Raji (cell line): ENCODE data around the gene IFIT1B.

Source experiments
- POLR2A ChIP-seq: IDR thresholded peaks from 2 replicates; pipeline ENCODE4 v1.6.1; 2011; ENCODE audit warnings: low read depth, low read length, control low read depth; ENCODE audit not compliant: insufficient read depth

Gene IFIT1B

GRCh38 chr10:89395141-89395540, 17.3 kb downstream of the IFIT1B start:
- no peak for TF ChIP-seq POLR2A

- no peak for TF ChIP-seq POLR2A
Measured at GRCh38 chr10:89398003-89398749, 20.3 kb downstream of the IFIT1B start.

- no peak for TF ChIP-seq POLR2A
Measured at GRCh38 chr10:89399956-89400355, 22.1 kb downstream of the IFIT1B start.

DNA sequence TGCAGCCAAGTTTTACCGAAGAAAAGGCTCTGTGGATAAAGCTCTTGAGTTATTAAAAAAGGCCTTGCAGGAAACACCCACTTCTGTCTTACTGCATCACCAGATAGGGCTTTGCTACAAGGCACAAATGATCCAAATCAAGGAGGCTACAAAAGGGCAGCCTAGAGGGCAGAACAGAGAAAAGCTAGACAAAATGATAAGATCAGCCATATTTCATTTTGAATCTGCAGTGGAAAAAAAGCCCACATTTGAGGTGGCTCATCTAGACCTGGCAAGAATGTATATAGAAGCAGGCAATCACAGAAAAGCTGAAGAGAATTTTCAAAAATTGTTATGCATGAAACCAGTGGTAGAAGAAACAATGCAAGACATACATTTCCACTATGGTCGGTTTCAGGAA, 25.2 kb downstream of the IFIT1B start:
- TF ChIP-seq POLR2A: no peak

- TF ChIP-seq POLR2A: no peak
Measured at GRCh38 chr10:89404104-89405047, 26.5 kb downstream of the IFIT1B start.

GRCh38 chr10:89413398-89413912, 35.6 kb downstream of the IFIT1B start:
- TF ChIP-seq POLR2A: no peak

- TF ChIP-seq POLR2A: peak; percentile 30; the same call in 1 of the 2 replicates
Measured at GRCh38 chr10:89414146-89414878, 36.5 kb downstream of the IFIT1B start, which contains the start of gene IFIT5. IFIT5 (plus strand) TSS chr10:89414568; CDS start chr10:89414799, 231 bp downstream.

GRCh38 chr10:89414879-89415821, 37.3 kb downstream of the IFIT1B start:
- TF ChIP-seq POLR2A: no peak

GRCh38 chr10:89416465-89416864, 38.6 kb downstream of the IFIT1B start:
- no peak for TF ChIP-seq POLR2A

DNA sequence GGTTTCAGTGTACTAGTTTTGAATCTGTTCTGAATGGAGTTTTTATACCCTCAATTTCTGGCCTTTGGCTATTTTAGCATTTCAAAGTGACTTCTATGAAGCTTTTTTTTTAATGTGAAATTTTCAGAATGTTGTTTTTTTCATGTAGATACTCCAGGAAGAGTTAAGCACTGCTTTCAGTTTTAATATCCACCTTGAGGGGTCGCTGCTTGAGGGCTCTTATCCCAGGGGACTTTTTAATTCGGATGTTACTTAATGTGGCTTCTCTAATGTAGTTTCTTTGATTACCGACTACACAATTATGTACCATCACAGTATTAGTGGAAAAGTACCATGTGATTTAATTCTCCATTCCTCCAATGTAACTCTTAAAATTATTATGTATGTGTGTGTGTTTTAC, 41.7 kb downstream of the IFIT1B start:
- no peak for TF ChIP-seq POLR2A

DNA sequence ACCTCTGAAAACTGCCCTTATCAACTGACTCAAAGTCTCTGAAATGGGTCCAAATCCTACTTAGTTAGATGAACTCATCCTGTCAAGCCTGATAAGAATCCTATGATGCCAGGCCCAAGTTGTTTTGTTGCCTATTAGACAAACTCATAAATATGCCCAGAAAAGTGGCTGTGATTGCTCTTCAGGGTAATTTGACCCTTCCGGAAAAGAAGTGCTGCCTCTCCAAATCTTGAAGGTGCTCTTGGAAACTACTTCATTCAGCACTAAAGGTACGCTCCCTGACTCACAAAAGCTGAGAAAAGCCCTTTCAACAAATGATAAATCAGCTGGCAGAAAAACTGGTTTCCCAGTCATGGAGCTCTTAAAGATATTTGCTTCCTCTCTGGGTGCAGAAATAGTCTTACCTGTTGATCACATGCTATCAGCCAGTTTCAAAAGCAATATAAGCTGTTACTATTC, 43.2 kb downstream of the IFIT1B start:
- TF ChIP-seq POLR2A: no peak

DNA sequence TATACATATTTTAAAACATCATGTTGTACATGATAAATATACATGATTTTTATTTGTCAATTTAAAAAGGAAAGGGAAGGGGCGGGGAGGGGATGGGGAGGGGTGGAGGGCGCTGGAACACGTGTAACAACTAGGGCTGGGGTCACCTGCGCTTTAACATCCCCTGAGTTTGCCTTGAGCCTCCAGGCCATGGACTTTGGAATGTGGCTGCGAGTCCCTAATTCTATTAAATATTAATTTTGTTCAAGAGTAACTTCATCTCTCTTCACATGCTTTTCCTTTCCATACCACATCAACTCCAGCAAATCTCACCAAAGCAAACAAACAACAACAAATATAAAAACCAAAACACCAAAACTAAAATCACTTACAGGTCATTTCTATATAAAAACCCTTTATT, 47.1 kb downstream of the IFIT1B start:
- no peak for TF ChIP-seq POLR2A

DNA sequence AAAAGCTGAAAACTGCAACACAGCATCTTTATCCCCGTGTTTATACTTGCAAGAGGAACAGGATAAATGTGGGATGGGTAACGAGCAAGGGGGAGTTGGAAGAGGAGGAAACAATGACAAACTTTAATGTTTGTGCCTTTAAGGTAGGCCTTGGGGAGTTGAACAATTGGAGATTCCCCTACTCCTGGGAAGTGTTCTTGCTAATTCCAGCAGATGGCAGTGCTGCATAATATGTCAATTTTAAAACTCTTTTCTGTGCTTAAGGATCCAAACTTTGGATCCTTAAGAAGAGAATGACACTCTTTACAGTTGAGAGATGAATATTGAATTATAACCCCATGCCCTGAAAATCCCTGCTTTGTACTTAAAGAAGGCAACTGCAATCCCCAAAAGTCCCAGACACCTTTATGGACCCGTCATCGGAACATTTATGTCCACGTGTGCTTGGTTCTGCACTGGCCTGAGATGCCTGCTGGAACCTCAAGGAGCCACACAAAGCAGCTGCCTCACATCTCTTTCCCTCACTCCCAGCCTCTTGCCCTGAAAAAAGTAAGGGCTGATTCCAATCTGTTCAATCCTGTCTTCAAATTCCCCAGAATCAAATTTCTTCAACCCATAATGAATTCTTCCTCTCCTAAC, 48.5 kb downstream of the IFIT1B start:
- no peak for TF ChIP-seq POLR2A
